K562 (cell line): ENCODE data around the gene DEGS2. TPM values are rescaled to one million over a fixed set of nuclear protein-coding genes. Genes with fewer than 3 reads are reported as not detected.

Experiments used
- FOXJ2 ChIP-seq: fragments of 200-800 bp; sonication (Bioruptor generic); IDR thresholded peaks from 2 replicates; pipeline ENCODE4 v1.6.1; 2016; ENCODE audit warnings: missing genetic modification characterization, missing compliant biosample characterization
- HMG20B ChIP-seq: fragments of 250-450 bp; sonication (Bioruptor Pico); IDR thresholded peaks from 2 replicates; pipeline ENCODE4 v1.5.0; 2021; ENCODE audit warnings: mild to moderate bottlenecking
- HSF4 ChIP-seq: fragments of 250-450 bp; sonication (Bioruptor Pico); IDR thresholded peaks from 2 replicates; pipeline ENCODE4 v2.1.2; 2022; ENCODE audit warnings: mild to moderate bottlenecking, moderate library complexity, borderline replicate concordance
- MTA2 ChIP-seq: fragments of 450-650 bp; IDR thresholded peaks from 2 replicates; pipeline ENCODE4 v1.6.1; 2016; ENCODE audit warnings: low read depth
- NR2C2 ChIP-seq, 2 experiments: fragments of 200-800 bp in 1 of 2; sonication (Bioruptor generic) in 1 of 2; sonication (generic) in 1 of 2; formaldehyde crosslinking in 1 of 2; IDR thresholded peaks; 2 replicates each; pipeline versions ENCODE4 v1.6.1 to v1.8.0; 2016 to 2022; ENCODE audit warnings: mild to moderate bottlenecking in 1 of 2, missing compliant biosample characterization in 1 of 2, missing genetic modification characterization in 1 of 2, missing genetic modification reagents in 1 of 2
- SAFB ChIP-seq: fragments of 200-400 bp; formaldehyde crosslinking; IDR thresholded peaks from 2 replicates; pipeline ENCODE4 v1.6.1; 2017; ENCODE audit warnings: low read depth, low read length, borderline replicate concordance
- TARDBP ChIP-seq: fragments of 450-650 bp; IDR thresholded peaks from 2 replicates; pipeline ENCODE4 v1.6.1; 2016
- ZNF699 ChIP-seq: fragments of 250-450 bp; sonication (Bioruptor Pico); IDR thresholded peaks from 2 replicates; pipeline ENCODE4 v1.8.0; 2021; ENCODE audit warnings: mild to moderate bottlenecking, moderate library complexity; ENCODE audit not compliant: insufficient replicate concordance
- polyA plus RNA-seq, 8 experiments: library from polyadenylated mRNA; depleted of rRNA in 4 of 8; stranded (reverse) in 5 of 8; unstranded in 3 of 8; fragments of >200 nt; fragmentation: Nextera tagmentation in 2 of 8; fragmentation: Illumina TruSeq in 1 of 8; extraction: Ambion mirVana in 2 of 8; extraction: Trizol in 1 of 8; gene quantifications; 2 replicates each; pipeline versions ENCODE4 v1.2.1 to v1.2.3, GENCODE V29; 2011 to 2014; ENCODE audit warnings: inconsistent platforms in 1 of 8, missing spikeins in 1 of 8
- total RNA-seq, 7 experiments: library from RNA; depleted of rRNA in 6 of 7; stranded (reverse); fragments of >200 nt in 6 of 7; fragmentation: Illumina TruSeq in 2 of 7; extraction: Trizol in 2 of 7; gene quantifications; 2 replicates each; pipeline versions ENCODE4 v1.2.1 to v1.2.3, GENCODE V29; 2011 to 2021; ENCODE audit warnings: low replicate concordance in 1 of 7
- TF ChIP-seq, protein P1 (sequence below), 2 experiments: fragments of 450-650 bp; formaldehyde crosslinking in 1 of 2; IDR thresholded peaks; 2 replicates each; pipeline versions ENCODE4 v1.4.0 to v1.6.1; 2014 to 2020; ENCODE audit warnings: mild to moderate bottlenecking in 2 of 2, borderline replicate concordance in 1 of 2, low read depth in 1 of 2
- TF ChIP-seq, protein P2 (sequence below): fragments of 250-450 bp; sonication (Bioruptor Pico); IDR thresholded peaks from 2 replicates; pipeline ENCODE4 v1.9.0; 2021; ENCODE audit warnings: mild to moderate bottlenecking, inconsistent platforms
- TF ChIP-seq, protein P3 (sequence below): fragments of 450-650 bp; IDR thresholded peaks from 2 replicates; pipeline ENCODE4 v1.7.0; 2016; ENCODE audit warnings: borderline replicate concordance
- TF ChIP-seq, protein P4 (sequence below), 2 experiments: fragments of 450-650 bp in 1 of 2; sonication (generic) in 1 of 2; formaldehyde crosslinking in 1 of 2; IDR thresholded peaks in 1 of 2; conservative IDR thresholded peaks in 1 of 2; 2 replicates each; pipeline versions ENCODE4 v1.6.1 to v1.8.1; 2016 to 2023; ENCODE audit warnings: mild to moderate bottlenecking in 2 of 2, moderate library complexity in 2 of 2, inconsistent platforms in 1 of 2, missing genetic modification reagents in 1 of 2

DEGS2 gene
- total and polyA plus RNA-seq, 9 of the 15 experiments (the other 6 are each of a cell fraction or from before 2014, with no cell fraction given): 0.22 to 2.9 (median 0.70) TPM

DNA sequence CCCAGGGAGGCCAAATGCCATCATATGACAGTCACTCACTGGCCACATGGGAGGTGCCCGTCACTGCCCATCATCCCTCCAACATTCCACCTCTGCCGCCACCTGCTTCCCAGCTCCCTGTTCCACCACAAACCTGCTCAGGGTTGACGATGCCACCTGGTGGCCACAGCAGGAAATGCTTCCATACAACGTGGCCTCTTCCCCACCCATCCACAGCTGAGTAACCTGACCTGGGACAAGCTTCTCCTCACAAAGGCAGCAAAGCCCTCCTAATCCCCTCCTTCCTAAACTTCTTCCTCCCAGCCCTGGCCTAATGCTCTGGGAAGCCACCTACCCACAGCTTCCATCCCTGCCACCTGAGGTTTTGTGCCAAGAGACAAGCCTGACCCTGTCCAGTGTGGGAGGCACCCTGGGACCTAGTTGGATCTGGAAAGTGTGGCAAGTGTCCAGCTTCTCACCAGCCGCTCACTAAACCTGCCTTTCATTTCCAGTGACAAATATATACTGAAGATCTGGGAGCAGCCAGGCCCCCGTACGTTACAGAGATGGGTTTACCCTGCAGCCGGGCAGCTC, 4.3 kb downstream of the DEGS2 start (continued):
- TF ChIP-seq NR2C2 (CRISPR knock-in tag; IDR thresholded peaks at IDR 0.05): no peak
- no peak for TF ChIP-seq NR2C2 (tag; IDR thresholded peaks at IDR 0.05)
- TF ChIP-seq, protein P1, sequence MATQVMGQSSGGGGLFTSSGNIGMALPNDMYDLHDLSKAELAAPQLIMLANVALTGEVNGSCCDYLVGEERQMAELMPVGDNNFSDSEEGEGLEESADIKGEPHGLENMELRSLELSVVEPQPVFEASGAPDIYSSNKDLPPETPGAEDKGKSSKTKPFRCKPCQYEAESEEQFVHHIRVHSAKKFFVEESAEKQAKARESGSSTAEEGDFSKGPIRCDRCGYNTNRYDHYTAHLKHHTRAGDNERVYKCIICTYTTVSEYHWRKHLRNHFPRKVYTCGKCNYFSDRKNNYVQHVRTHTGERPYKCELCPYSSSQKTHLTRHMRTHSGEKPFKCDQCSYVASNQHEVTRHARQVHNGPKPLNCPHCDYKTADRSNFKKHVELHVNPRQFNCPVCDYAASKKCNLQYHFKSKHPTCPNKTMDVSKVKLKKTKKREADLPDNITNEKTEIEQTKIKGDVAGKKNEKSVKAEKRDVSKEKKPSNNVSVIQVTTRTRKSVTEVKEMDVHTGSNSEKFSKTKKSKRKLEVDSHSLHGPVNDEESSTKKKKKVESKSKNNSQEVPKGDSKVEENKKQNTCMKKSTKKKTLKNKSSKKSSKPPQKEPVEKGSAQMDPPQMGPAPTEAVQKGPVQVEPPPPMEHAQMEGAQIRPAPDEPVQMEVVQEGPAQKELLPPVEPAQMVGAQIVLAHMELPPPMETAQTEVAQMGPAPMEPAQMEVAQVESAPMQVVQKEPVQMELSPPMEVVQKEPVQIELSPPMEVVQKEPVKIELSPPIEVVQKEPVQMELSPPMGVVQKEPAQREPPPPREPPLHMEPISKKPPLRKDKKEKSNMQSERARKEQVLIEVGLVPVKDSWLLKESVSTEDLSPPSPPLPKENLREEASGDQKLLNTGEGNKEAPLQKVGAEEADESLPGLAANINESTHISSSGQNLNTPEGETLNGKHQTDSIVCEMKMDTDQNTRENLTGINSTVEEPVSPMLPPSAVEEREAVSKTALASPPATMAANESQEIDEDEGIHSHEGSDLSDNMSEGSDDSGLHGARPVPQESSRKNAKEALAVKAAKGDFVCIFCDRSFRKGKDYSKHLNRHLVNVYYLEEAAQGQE (IDR thresholded peaks at IDR 0.05; ENCODE audit: borderline replicate concordance): peak; percentile 59; the same call in 1 of the 2 replicates
- TF ChIP-seq, protein P1 (CRISPR knock-in tag; IDR thresholded peaks at IDR 0.05; ENCODE audit: low read depth): no peak
- TF ChIP-seq, protein P2, sequence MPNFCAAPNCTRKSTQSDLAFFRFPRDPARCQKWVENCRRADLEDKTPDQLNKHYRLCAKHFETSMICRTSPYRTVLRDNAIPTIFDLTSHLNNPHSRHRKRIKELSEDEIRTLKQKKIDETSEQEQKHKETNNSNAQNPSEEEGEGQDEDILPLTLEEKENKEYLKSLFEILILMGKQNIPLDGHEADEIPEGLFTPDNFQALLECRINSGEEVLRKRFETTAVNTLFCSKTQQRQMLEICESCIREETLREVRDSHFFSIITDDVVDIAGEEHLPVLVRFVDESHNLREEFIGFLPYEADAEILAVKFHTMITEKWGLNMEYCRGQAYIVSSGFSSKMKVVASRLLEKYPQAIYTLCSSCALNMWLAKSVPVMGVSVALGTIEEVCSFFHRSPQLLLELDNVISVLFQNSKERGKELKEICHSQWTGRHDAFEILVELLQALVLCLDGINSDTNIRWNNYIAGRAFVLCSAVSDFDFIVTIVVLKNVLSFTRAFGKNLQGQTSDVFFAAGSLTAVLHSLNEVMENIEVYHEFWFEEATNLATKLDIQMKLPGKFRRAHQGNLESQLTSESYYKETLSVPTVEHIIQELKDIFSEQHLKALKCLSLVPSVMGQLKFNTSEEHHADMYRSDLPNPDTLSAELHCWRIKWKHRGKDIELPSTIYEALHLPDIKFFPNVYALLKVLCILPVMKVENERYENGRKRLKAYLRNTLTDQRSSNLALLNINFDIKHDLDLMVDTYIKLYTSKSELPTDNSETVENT: no peak
- TF ChIP-seq, protein P3, sequence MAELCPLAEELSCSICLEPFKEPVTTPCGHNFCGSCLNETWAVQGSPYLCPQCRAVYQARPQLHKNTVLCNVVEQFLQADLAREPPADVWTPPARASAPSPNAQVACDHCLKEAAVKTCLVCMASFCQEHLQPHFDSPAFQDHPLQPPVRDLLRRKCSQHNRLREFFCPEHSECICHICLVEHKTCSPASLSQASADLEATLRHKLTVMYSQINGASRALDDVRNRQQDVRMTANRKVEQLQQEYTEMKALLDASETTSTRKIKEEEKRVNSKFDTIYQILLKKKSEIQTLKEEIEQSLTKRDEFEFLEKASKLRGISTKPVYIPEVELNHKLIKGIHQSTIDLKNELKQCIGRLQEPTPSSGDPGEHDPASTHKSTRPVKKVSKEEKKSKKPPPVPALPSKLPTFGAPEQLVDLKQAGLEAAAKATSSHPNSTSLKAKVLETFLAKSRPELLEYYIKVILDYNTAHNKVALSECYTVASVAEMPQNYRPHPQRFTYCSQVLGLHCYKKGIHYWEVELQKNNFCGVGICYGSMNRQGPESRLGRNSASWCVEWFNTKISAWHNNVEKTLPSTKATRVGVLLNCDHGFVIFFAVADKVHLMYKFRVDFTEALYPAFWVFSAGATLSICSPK: no peak
- TF ChIP-seq SAFB: no peak
- TF ChIP-seq FOXJ2: no peak
- no peak for TF ChIP-seq HMG20B (CRISPR knock-in tag)
- TF ChIP-seq, protein P4, sequence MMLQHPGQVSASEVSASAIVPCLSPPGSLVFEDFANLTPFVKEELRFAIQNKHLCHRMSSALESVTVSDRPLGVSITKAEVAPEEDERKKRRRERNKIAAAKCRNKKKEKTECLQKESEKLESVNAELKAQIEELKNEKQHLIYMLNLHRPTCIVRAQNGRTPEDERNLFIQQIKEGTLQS (IDR thresholded peaks at IDR 0.05): no peak
- TF ChIP-seq, protein P4 (CRISPR knock-in tag; conservative IDR thresholded peaks at IDR 0.05): no peak
- no peak for TF ChIP-seq HSF4 (CRISPR knock-in tag)
- TF ChIP-seq TARDBP: no peak
- TF ChIP-seq ZNF699 (CRISPR knock-in tag): no peak
- TF ChIP-seq MTA2: no peak
